ENCODE results near the gene STRN3.
"Not testable (repeated sequence)": the region's sequence is repeated elsewhere in the genome, so short reads cannot be mapped to it uniquely, and the experiment has no call there.

The STRN3 gene

GRCh38 chr14:31026077-31026449 is at the start of gene STRN3:
TSS of gene STRN3 (minus strand) at chr14:31026379. CDS start at chr14:31026185, 194 bp downstream.
- no peak for DNase-seq (ENCODE audit: extremely low read depth in 1 of 2, low read depth in 1 of 2)

DNA sequence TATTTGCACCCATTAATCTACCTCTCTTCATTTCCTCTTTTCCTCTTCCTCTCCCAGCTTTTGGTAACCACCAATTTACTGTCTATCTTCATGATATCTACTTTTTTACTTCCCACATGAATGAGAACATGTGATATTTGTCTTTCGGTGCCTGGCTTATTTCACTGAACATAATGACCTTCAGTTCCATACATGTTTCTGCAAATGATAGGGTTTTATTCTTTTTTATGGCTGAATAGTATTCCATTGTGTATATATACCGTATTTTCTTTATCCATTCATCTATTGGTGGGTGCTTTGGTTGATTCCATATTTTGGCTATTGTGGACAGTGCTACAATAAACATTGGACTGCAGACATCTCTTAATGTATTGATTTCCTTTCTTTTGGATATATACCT is 49.0 kb upstream of the STRN3 start:
- no peak for DNase-seq (ENCODE audit: extremely low read depth in 1 of 2, low read depth in 1 of 2)

DNA sequence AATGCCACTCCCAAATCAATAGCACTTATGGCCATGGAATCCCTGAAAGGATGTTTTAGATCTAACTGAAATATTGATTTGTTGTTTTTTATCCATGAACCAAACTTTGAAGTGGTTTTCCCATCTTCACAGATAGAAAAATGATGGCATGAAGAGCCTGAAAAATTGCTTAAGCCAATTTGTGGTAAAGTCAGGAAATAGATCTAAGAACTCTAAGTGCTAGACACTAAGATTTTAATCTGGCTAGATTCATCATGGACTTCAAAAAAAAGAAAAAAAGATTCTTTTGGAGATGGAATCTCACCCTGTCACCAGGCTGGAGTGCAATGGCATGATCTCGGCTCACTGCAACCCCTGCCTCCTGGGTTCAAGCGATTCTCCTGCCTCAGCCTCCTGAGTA is 45.0 kb upstream of the STRN3 start:
- no peak for DNase-seq (ENCODE audit: extremely low read depth in 1 of 2, low read depth in 1 of 2)

GRCh38 chr14:31070431-31070830 is 44.3 kb upstream of the STRN3 start:
- DNase-seq (ENCODE audit: extremely low read depth in 1 of 2, low read depth in 1 of 2), result no peak

GRCh38 chr14:31069343-31069742 is 43.2 kb upstream of the STRN3 start:
- DNase-seq (ENCODE audit: extremely low read depth in 1 of 2, low read depth in 1 of 2), result no peak

DNA sequence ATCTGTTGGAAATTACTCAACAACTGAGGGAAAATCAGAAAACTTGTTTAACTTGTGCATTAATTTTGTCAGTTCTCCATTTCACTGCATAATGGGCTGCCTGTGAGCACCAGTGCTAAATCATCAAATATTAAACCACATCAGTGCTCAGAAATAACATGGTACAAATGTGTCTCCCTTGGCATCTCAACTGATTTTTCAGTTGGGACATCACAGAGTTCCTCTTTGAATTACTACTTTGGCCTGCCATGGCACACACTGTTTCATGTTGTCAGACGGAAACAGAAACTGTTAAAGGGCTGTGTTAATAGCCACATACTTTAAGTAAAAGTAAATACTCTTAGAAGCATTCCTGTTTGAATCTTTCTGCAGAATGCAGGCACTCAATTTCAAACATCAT is 42.1 kb upstream of the STRN3 start:
- no peak for DNase-seq (ENCODE audit: extremely low read depth in 1 of 2, low read depth in 1 of 2)

DNA sequence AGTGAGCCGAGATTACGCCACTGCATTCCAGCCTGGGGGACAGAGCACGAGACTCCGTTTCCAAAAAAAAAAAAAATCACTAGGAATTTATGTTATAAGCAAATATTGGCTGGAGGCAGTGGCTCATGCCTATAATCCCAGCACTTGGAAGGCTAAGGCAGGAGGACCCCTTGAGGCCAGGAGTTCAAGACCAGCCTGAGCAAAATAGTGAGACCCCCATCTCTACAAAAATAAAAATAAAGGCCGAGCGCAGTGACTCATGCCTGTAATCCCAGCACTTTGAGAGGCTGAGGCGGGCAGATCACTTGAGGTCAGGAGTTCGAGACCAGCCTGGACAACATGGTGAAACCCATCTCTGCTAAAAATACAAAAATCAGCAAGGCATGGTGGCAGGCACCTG is 36.7 kb upstream of the STRN3 start:
- not testable (repeated sequence) for DNase-seq (ENCODE audit: extremely low read depth in 1 of 2, low read depth in 1 of 2)

GRCh38 chr14:31060253-31060875 is 34.2 kb upstream of the STRN3 start:
- DNase-seq (ENCODE audit: extremely low read depth in 1 of 2, low read depth in 1 of 2), result no peak

- DNase-seq (ENCODE audit: extremely low read depth in 1 of 2, low read depth in 1 of 2), result no peak
Measured at GRCh38 chr14:31059152-31059924, 33.2 kb upstream of the STRN3 start.

DNA sequence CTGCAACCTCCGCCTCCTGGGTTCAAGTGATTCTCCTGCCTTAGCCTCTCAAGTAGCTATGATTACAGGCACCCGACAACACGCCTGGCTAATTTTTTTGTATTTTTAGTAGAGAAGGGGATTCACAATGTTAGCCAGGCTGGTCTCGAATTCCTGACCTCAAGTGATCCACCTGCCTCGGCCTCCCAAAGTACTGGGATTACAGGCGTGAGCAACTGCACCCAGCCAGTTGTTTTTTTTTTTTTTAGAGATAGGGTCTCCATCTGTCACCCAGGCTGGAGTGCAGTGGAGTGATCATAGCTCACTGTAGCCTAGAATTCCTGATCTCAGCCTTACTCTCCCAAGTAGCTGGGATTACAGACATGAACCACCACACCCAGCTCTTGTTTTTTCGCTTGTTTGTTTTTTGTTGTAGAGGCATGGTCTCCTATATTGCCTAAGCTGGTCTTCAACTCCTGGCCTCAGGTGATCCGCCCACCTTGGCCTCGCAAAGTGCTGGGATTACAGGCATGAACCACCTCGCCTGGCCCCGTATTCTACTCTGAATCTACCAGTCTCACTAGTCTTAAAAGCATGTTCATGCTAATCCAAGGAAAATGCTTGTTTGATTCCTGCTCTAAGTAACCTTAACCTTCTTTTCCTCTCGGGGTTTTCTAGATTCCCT is 31.7 kb upstream of the STRN3 start:
- DNase-seq (ENCODE audit: extremely low read depth in 1 of 2, low read depth in 1 of 2), result no peak

DNA sequence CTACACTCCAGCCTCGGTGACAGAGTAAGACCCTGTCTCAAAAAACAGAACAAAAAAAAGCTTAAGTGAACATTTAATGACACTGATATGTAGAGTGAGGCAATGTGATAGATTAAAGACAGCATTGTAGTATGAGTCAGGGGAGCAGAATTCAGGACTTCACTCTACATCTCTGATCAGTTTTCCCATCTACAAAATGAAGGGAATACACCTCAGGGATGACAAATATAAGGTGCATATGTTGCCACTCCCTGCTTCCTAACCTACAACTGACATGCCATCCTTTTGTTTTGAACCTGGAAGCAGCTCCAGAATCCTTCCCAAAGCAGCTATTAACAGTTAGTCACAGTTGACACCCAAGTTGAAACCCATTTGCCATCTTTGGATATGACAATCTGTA is 30.9 kb upstream of the STRN3 start:
- no peak for DNase-seq (ENCODE audit: extremely low read depth in 1 of 2, low read depth in 1 of 2)

DNA sequence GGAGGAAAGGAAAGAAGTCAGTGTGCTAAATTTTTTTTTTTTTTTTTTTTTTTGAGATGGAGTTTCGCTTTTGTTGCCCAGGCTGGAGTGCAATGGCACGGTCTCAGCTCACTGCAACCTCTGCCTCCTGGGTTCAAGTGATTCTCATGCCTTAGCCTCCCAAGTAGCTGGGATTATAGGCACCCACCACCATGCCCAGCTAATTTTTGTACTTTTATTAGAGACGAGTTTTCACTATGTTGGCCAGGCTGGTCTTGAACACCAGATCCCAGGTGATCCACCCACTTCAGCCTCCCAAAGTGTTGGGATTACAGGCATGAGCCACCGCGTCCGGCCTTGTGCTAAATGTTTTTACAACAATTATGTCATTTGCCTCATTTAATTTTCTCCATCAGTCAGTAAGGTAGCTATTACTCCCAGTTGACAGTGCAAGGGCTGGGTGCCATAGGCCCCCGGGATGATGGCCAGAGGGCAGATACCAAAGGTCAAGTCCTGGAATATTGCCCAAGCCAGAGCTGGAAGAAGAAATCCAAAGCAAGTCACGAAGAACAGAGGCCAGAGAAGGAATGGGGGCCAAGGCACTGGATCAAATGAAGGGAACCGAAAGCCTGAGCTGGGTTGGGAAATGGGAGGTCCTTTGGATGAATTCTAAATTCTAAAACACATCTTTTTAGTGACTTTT is 26.9 kb upstream of the STRN3 start:
- not testable (repeated sequence) for DNase-seq (ENCODE audit: extremely low read depth in 1 of 2, low read depth in 1 of 2)

- no peak for DNase-seq (ENCODE audit: extremely low read depth in 1 of 2, low read depth in 1 of 2)
Measured at GRCh38 chr14:31051511-31051910, 25.3 kb upstream of the STRN3 start.

GRCh38 chr14:31051023-31051422 is 24.8 kb upstream of the STRN3 start:
- DNase-seq (ENCODE audit: extremely low read depth in 1 of 2, low read depth in 1 of 2), result no peak

- DNase-seq (ENCODE audit: extremely low read depth in 1 of 2, low read depth in 1 of 2), result no peak
Measured at GRCh38 chr14:31047503-31047902, 21.3 kb upstream of the STRN3 start.

GRCh38 chr14:31045501-31046080 is 19.4 kb upstream of the STRN3 start:
- DNase-seq (ENCODE audit: extremely low read depth in 1 of 2, low read depth in 1 of 2), result no peak

- no peak for DNase-seq (ENCODE audit: extremely low read depth in 1 of 2, low read depth in 1 of 2)
Measured at GRCh38 chr14:31043379-31043778, 17.2 kb upstream of the STRN3 start.

DNA sequence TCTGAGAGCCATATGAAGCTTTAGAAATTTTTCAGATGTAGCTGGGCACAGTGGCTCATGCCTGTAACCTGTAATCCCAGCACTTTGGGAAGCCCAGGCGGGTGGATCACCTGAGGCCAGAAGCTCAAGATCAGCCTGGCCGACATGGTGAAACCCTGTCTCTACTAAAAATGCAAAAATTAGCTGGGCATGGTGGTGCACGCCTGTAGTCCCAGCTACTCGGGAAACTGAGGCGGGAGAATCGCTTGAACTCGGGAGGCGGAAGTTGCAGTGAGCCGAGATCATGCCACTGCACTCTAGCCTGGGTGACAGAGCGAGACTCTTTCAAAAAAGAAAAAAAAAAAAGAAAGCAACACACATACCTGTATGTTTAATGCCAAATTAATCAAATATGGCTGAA is 16.7 kb upstream of the STRN3 start:
- DNase-seq (ENCODE audit: extremely low read depth in 1 of 2, low read depth in 1 of 2), result not testable (repeated sequence)

- no peak for DNase-seq (ENCODE audit: extremely low read depth in 1 of 2, low read depth in 1 of 2)
Measured at GRCh38 chr14:31042300-31042699, 16.1 kb upstream of the STRN3 start.

DNA sequence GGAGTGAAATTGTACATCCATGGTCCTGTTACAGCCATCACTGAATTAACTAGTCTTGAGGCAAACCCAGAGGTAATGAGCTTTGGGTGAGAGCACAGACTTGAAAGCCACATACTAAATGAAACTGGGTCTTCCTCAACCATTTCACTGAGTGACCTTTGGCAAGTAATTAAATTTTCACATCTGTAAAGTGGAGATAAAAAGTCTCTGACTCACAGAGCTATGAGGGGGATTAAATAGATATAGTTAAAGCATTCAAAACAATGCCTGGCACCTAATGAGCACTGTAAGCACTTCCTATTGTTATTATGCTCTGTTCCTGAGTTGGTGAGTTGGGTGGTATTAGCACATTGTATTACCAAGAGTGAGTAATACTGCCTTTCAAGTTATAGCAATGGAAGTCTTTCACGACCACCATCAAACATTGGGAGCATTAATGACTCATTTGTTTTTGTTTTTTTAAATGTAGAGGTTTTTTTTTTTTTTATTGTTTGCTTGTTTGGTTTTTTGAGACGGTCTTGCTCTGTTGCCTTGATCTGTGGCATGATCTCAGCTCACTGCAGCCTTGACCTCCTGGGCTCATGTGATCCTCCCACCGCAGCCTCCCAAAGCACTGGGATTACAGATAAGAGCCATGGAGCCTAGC is 12.5 kb upstream of the STRN3 start:
- no peak for DNase-seq (ENCODE audit: extremely low read depth in 1 of 2, low read depth in 1 of 2)

All from stimulated activated CD8-positive, alpha-beta memory T cell treated with anti-CD3 and anti-CD28 coated beads, Interleukin-7, amount 100 ng/mL, for 48 hours (primary cell).